Non-pigmented ciliary epithelial cell (primary cell): Measurements from ENCODE around the gene LRP5.

Source experiments
- DNase-seq: peaks from one replicate; pipeline ENCODE4 v3.0.0-alpha.2; 2010; ENCODE audit warnings: low read depth

The LRP5 gene

GRCh38 chr11:68312117-68312779, at the start of gene LRP5:
LRP5 (plus strand) TSS chr11:68312591; CDS start chr11:68312715, 124 bp downstream.
- DNase-seq: no peak

GRCh38 chr11:68263444-68264035, 48.9 kb upstream of the LRP5 start:
- DNase-seq: no peak

- DNase-seq: no peak
Measured at GRCh38 chr11:68264244-68264643, 48.1 kb upstream of the LRP5 start.

GRCh38 chr11:68264741-68265540, 47.5 kb upstream of the LRP5 start:
- DNase-seq: no peak

- no peak for DNase-seq
Measured at GRCh38 chr11:68266121-68266891, 46.1 kb upstream of the LRP5 start.

GRCh38 chr11:68266936-68267880, 45.2 kb upstream of the LRP5 start:
- no peak for DNase-seq

GRCh38 chr11:68267881-68268240, 44.5 kb upstream of the LRP5 start:
- no peak for DNase-seq

GRCh38 chr11:68269414-68270081, 42.8 kb upstream of the LRP5 start:
- DNase-seq: peak; percentile 79

- no peak for DNase-seq
Measured at GRCh38 chr11:68270196-68271022, 42.0 kb upstream of the LRP5 start.

- DNase-seq: peak; percentile 50
Measured at GRCh38 chr11:68271023-68271780, 41.2 kb upstream of the LRP5 start.

GRCh38 chr11:68271781-68272608, 40.4 kb upstream of the LRP5 start, which contains the start of gene C11orf24:
C11orf24 (minus strand) TSS chr11:68271973; CDS start chr11:68263767, 8,206 bp downstream.
- DNase-seq: peak; percentile 49

- DNase-seq: no peak
Measured at GRCh38 chr11:68273026-68273738, 39.2 kb upstream of the LRP5 start.

- DNase-seq: no peak
Measured at GRCh38 chr11:68274306-68274705, 38.1 kb upstream of the LRP5 start.

GRCh38 chr11:68275721-68276507, 36.5 kb upstream of the LRP5 start:
- no peak for DNase-seq

- no peak for DNase-seq
Measured at GRCh38 chr11:68276861-68277260, 35.5 kb upstream of the LRP5 start.

GRCh38 chr11:68279676-68280075, 32.7 kb upstream of the LRP5 start:
- no peak for DNase-seq
